ENCODE data around the gene RPUSD2. TPM values are rescaled to one million over a fixed set of nuclear protein-coding genes. Genes with fewer than 3 reads are reported as not detected.

The RPUSD2 gene
- total and polyA plus RNA-seq, 10 donors: 7.1 to 12.3 (median 8.9) TPM

DNA sequence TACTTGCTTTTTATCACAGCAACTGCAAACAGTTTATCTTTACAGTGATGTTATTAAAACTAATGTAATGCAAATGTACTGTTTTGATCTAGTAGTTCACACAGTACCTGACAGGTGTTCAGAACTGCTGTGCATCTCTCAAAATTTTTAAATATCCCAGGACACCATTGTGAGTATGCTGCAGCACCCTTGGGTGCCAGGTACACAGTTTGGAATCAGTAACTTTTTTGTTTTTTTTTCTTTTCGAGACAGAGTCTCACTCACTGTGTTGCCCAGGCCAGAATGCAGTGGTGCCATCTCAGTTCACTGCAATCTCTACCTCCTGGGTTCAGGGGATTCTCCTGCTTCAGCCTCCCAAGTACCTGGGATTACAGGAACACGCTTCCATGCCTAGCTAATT lies 27.9 kb downstream of the RPUSD2 start:
- Histone ChIP-seq H3K4me3 (no peak overlapping the region), H3K27me3 (replicated peaks in 1 of 7) (no peaks in the 10 kb centered on the region), H3K4me1 (peaks cover 4 to 24% (median 18%) of the 10 kb centered on the region in 6 donors), H3K27ac (no peak overlapping the region), H3K36me3 (no peaks in the 10 kb centered on the region), H3K9me3 (no peaks in the 10 kb centered on the region)
- no peak for TF ChIP-seq POLR2A (IDR thresholded peaks at IDR 0.05)
- TF ChIP-seq, protein P1, sequence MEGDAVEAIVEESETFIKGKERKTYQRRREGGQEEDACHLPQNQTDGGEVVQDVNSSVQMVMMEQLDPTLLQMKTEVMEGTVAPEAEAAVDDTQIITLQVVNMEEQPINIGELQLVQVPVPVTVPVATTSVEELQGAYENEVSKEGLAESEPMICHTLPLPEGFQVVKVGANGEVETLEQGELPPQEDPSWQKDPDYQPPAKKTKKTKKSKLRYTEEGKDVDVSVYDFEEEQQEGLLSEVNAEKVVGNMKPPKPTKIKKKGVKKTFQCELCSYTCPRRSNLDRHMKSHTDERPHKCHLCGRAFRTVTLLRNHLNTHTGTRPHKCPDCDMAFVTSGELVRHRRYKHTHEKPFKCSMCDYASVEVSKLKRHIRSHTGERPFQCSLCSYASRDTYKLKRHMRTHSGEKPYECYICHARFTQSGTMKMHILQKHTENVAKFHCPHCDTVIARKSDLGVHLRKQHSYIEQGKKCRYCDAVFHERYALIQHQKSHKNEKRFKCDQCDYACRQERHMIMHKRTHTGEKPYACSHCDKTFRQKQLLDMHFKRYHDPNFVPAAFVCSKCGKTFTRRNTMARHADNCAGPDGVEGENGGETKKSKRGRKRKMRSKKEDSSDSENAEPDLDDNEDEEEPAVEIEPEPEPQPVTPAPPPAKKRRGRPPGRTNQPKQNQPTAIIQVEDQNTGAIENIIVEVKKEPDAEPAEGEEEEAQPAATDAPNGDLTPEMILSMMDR (IDR thresholded peaks at IDR 0.05 in 8 of 11, conservative IDR thresholded peaks at IDR 0.05 in 3 of 11): no peak
- DNase-seq: no peak
- intact Hi-C loops (cut with DNase I; ENCODE audit: low total_unique reads): no loop called here
- WGBS, 5 donors: 93 to 100% (median 96%) methylated on average over 2 of the region's 2 CpGs

DNA sequence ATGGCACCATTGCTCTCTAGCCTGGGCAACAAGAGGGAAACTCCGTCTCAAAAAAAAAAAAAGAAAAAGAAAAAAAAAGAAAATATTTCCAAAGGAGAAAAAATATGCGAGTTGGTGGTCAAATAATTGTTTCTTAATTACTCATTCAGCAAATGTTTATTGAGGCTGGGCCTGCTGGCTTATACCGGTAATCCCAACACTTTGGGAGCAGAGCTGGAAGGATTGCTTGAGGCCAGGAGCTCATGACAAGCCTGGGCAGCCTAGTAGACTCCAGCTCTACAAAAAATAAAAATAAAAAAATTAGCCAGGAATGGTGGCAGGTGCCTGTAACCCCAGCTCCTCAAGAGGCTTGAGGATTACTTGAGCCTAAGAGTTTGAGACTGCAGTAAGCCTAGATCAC lies 29.0 kb downstream of the RPUSD2 start:
- TF ChIP-seq POLR2A (IDR thresholded peaks at IDR 0.05): no peak
- TF ChIP-seq, protein P1 (IDR thresholded peaks at IDR 0.05 in 8 of 11, conservative IDR thresholded peaks at IDR 0.05 in 3 of 11): no peak
- TF ChIP-seq POLR2AphosphoS5 (IDR thresholded peaks at IDR 0.05): no peak
- WGBS, 5 donors: 58 to 80% (median 61%) methylated on average over 3 of the region's 3 CpGs
- intact Hi-C loops (cut with DNase I; ENCODE audit: low total_unique reads): no loop called here
- Histone ChIP-seq H3K4me1 (peaks cover 4 to 22% (median 17%) of the 10 kb centered on the region in 6 donors), H3K27ac (no peak overlapping the region), H3K36me3 (no peaks in the 10 kb centered on the region), H3K4me3 (no peak overlapping the region), H3K27me3 (replicated peaks in 1 of 7) (no peaks in the 10 kb centered on the region), H3K9me3 (no peaks in the 10 kb centered on the region)
- DNase-seq: no peak

DNA sequence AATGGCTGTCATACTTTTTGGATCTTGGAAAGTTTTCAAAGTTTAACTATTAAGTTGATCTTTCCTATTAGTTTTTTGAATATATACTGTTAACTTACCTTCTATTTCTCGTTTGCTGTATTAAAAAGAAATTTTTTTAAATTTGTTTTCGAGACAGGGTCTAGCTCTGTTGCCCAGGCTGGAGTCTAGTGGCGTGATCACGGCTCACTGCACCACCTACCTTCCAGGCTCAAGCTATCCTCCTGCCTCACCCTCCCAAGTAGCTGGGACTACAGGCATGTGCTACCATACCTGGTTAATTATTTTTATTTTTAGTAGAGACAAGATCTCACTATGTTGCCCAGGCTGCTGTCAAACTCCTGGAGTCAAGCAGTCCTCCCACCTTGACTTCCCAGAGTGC lies 29.6 kb downstream of the RPUSD2 start:
- no peak for DNase-seq
- 70 to 97% (median 80%) methylated on average over 4 of the region's 4 CpGs for WGBS, 5 donors
- no peaks in the 10 kb centered on the region for H3K27me3 ChIP-seq (replicated peaks in 1 of 7)
- no peak for TF ChIP-seq POLR2AphosphoS5 (IDR thresholded peaks at IDR 0.05)
- TF ChIP-seq, protein P1 (IDR thresholded peaks at IDR 0.05 in 8 of 11, conservative IDR thresholded peaks at IDR 0.05 in 3 of 11): no peak
- TF ChIP-seq POLR2A (IDR thresholded peaks at IDR 0.05): no peak
- H3K27ac ChIP-seq: no peak overlapping the region
- H3K4me1 ChIP-seq: peaks cover 4 to 17% (median 11%) of the 10 kb centered on the region in 6 donors
- no peaks in the 10 kb centered on the region for H3K36me3 ChIP-seq
- no peaks in the 10 kb centered on the region for H3K9me3 ChIP-seq
- intact Hi-C loops (cut with DNase I; ENCODE audit: low total_unique reads): no loop called here
- H3K4me3 ChIP-seq: no peak overlapping the region

DNA sequence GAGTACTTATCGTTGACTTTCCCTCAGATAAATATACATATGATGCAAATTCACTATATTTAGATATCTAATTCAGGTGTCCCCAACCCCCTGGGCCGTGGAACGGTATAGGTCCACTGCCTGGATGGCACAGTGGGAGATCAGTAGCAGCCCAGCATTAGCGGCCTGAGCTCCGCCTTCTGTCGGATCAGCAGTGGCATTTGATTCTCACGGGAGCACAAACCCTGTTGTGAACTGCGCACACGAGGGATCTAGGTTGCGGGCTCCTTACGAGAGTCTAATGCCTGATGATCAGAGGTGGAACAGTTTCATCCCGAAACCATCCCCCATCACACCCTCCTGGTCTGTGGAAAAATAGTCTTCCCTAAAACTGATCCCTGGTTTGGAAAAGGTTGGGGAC lies 31.9 kb downstream of the RPUSD2 start:
- Histone ChIP-seq H3K4me1 (no peaks in the 10 kb centered on the region), H3K27me3 (replicated peaks in 1 of 7) (no peaks in the 10 kb centered on the region), H3K9me3 (no peaks in the 10 kb centered on the region), H3K36me3 (no peaks in the 10 kb centered on the region), H3K4me3 (no peak overlapping the region), H3K27ac (no peak overlapping the region)
- intact Hi-C loops (cut with DNase I; ENCODE audit: low total_unique reads): no loop called here
- DNase-seq: no peak
- 84 to 95% (median 92%) methylated on average over 12 of the region's 12 CpGs for WGBS, 5 donors
- TF ChIP-seq, protein P1 (IDR thresholded peaks at IDR 0.05 in 8 of 11, conservative IDR thresholded peaks at IDR 0.05 in 3 of 11): no peak
- TF ChIP-seq POLR2A (IDR thresholded peaks at IDR 0.05) (no peak), POLR2AphosphoS5 (IDR thresholded peaks at IDR 0.05) (no peak)
